ENCODE measurements around the gene TULP4. TPM values are rescaled to one million over a fixed set of nuclear protein-coding genes. Genes with fewer than 3 reads are reported as not detected.
A peak's percentile ranks its signal among the peaks of the same experiment; 100 is the strongest.
"Not testable (repeated sequence)": the region's sequence is repeated elsewhere in the genome, so short reads cannot be mapped to it uniquely, and the experiment has no call there.

The TULP4 gene
- total RNA-seq, 1 donor from 2014 or later: 74.8 TPM

GRCh38 chr6:158554611-158555361, 242.5 kb downstream of the TULP4 start:
- DNase-seq (ENCODE audit: low read depth, low spot score): peak; percentile 57

- peak; percentile 64 for DNase-seq (ENCODE audit: low read depth, low spot score)
Measured at GRCh38 chr6:158556113-158556512, 243.8 kb downstream of the TULP4 start.

- not testable (repeated sequence) for DNase-seq (ENCODE audit: low read depth, low spot score)
Measured at GRCh38 chr6:158557110-158557509, 244.8 kb downstream of the TULP4 start.

DNA sequence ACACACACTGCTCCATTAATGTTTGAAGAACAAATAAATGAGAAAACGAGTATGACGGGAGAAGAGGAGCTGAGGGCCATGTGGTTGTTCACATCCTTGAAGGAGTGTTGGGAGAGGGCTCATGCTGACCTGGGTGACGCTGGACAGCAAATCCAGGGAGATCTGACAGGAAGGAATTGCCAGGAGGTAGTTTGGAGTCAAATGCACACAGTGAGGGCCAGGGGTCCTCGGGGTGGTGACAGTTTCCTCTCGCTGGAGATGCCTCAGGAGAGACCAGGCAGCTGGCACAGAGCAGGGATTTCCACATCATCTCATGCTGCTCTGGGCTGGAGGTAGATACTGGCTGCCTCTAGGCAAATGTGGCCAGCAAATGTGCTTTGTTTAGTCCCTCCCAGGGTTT, 245.7 kb downstream of the TULP4 start:
- DNase-seq (ENCODE audit: low read depth, low spot score): no peak

DNA sequence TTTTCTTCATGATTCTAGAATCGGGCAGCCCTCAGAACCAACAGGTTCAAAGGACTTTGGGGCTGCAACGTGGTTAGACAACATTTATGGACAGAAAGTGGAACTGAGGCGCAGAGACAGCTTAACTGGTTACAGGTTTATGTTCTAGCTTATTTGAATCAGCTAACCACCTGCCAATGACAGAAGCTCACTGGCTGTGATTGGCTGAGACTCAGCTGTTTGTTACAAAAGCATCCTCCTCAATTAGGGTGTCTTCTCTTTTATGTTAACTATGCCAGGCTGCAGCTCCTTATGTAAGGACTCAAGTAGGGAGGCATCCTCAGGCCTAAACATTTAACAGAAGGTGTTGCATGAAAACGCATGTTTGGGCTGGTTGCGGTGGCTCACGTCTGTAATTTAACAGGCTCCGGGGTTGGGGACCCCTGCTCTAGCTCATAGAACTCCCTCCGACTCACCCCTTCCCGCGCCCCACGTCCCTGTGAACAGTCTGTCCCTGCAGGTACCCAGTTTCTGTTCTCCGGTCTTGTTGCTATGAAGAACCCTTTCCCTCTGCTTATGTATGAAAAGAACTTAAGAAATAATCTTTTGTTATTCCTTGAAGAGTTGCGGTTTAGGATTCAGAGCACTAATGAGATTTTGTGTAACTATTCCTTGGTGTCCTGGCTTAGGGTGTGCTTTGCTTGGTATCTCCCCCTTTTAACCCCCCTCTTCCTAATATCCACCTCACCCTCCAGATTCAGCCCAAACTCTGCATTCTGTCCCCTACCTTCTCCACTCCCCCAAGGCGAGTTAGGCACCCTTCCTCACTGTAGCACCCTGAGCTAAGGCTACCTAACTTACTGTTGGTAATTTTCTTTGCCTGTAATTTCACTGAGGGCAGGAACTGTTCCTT, 246.4 kb downstream of the TULP4 start:
- DNase-seq (ENCODE audit: low read depth, low spot score): no peak

DNA sequence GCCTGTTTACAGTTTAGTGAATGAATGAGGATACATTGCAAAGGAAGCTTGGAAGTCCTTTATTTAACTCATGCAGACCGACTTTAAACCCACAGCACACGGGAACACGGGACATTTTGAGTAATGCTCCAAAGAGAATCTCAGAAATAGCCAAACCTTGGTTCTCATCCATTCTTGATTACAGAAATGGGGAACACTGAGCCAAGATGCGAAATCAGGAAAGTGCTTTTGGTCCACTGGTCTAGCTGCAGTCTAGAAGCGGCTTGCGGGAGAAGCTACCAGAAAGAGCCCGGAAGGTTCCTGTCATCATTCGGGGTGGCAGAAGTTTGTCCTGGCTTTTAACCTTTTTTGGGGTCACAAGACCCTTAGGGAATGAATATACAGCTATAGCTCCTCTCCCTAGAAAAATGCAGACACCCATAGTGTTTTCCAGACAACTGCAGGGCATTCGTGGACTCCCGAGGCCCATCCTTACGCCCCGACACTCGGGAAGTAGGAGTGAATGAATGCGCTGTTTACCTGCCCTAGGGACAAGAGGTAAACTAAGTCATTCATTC, 247.2 kb downstream of the TULP4 start:
- DNase-seq (ENCODE audit: low read depth, low spot score): no peak

DNA sequence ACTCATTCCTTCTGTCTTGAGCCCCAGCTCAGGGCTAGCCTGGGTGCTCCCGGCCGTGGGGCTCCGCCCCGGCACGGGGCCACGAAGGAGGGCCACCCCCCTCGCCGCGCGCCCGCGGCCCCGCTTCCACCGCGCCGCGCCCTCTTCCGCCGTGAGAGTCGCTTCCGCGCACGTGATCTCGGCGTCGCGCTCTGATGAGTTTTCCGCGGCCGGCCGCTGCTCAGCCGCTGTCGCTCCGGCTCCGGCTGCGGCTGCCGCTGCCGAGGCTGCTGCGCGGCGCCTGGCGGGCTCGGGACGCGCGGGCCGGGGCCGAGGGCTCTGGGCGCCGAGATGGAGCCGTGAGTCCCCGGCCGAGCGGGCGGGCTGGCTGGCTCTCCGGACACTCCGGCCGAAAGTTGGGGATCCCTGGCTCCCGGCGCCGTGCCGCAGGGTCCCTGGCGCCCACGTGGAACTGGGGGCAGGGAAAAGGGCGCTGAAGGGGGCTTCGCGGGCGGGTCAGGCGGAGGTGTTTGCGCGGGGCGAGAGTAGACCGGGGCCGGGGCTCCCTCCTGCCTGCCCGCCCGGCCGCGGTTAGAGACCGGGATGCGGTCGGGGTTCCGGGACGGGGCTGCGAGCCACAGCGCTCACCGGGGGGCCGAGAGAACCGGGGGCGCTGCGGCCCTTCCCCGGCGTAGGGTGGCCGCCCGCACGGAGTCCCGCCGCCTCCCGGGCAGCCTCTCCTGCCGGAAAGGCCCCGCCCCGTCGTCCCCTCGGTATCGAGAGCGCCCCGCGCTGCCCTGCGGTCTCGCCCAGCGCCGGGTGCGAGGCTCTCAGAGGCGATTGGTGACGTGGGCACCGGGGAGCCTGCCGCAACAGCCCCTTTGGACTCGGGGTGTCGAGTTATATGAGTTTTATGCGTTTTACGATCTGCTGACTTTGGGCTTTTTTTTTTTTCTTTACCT, 247.9 kb downstream of the TULP4 start, which contains the start of gene TMEM181:
Gene TMEM181 (plus strand): TSS at position 197 of the 941 bp plus-strand sequence. CDS start 134 bp downstream, at position 331.
- DNase-seq (ENCODE audit: low read depth, low spot score): peak; percentile 37

GRCh38 chr6:158560836-158561320, 248.6 kb downstream of the TULP4 start:
- no peak for DNase-seq (ENCODE audit: low read depth, low spot score)

Other genes starting within 250 kb of the TULP4 start
- gene SERAC1, start 144.2 kb upstream of the TULP4 start, total RNA-seq: 9.5 and 14.4 TPM in 2 replicates
- 3.6 and 6.1 TPM in 2 replicates for gene GTF2H5, start 144.1 kb upstream of the TULP4 start, total RNA-seq
- gene TMEM181, start 247.6 kb downstream of the TULP4 start, total RNA-seq: 41.7 and 55.5 TPM in 2 replicates